Parathyroid adenoma (tissue), 2 donors: ENCODE data around the gene PCSK5.

Source experiments
- H2AFZ ChIP-seq: fragments of 300-600 bp; sonication (generic); one replicate; pipeline ENCODE4 v1.7.0; 2017; ENCODE audit warnings: antibody characterized with exemption, mild to moderate bottlenecking
- H3K27ac ChIP-seq: fragments of 300-600 bp; sonication (generic); one replicate; pipeline ENCODE4 v1.7.0; 2017
- H3K27me3 ChIP-seq: fragments of 300-600 bp; sonication (generic); one replicate; pipeline ENCODE4 v1.7.0; 2017; ENCODE audit warnings: low read length; ENCODE audit not compliant: control insufficient read depth, insufficient read depth
- H3K36me3 ChIP-seq: fragments of 300-600 bp; sonication (generic); one replicate; pipeline ENCODE4 v1.7.0; 2017; ENCODE audit warnings: low read length; ENCODE audit not compliant: control insufficient read depth, insufficient read depth
- H3K4me1 ChIP-seq: fragments of 300-600 bp; sonication (generic); one replicate; pipeline ENCODE4 v1.7.0; 2017; ENCODE audit warnings: control low read depth
- H3K4me2 ChIP-seq: fragments of 300-600 bp; sonication (generic); one replicate; pipeline ENCODE4 v1.7.0; 2017; ENCODE audit warnings: low read length
- H3K4me3 ChIP-seq: fragments of 300-600 bp; sonication (generic); one replicate; pipeline ENCODE4 v1.7.0; 2017; ENCODE audit warnings: low read depth, low read length
- H3K79me2 ChIP-seq: fragments of 300-600 bp; sonication (generic); one replicate; pipeline ENCODE4 v1.7.0; 2017; ENCODE audit warnings: control low read depth
- H3K9ac ChIP-seq: fragments of 300-600 bp; sonication (generic); one replicate; pipeline ENCODE4 v1.7.0; 2017; ENCODE audit warnings: mild to moderate bottlenecking
- H3K9me3 ChIP-seq: fragments of 300-600 bp; sonication (generic); one replicate; pipeline ENCODE4 v1.7.0; 2017; ENCODE audit warnings: low read length; ENCODE audit not compliant: control insufficient read depth
- CTCF ChIP-seq: fragments of 300-600 bp; sonication (generic); IDR thresholded peaks from one replicate; pipeline ENCODE4 v1.7.0; 2017; ENCODE audit warnings: antibody characterized with exemption, mild to moderate bottlenecking
- donor health status: primary hyperparathyroidism.

Gene PCSK5

GRCh38 chr9:75967556-75967955 is 77.1 kb downstream of the PCSK5 start:
- TF ChIP-seq CTCF: no peak
- Histone ChIP-seq H3K4me1 (no peaks in the 10 kb centered on the region), H3K4me2 (no peak overlapping the region), H2AFZ (no peak overlapping the region), H3K79me2 (no peaks in the 10 kb centered on the region), H3K36me3 (no peaks in the 10 kb centered on the region), H3K9me3 (no peaks in the 10 kb centered on the region), H3K4me3 (no peak overlapping the region), H3K27me3 (no peaks in the 10 kb centered on the region), H3K27ac (no peak overlapping the region), H3K9ac (no peak overlapping the region)

GRCh38 chr9:75974016-75974766 is 83.7 kb downstream of the PCSK5 start:
- TF ChIP-seq CTCF: no peak
- no peaks in the 10 kb centered on the region for H3K27me3 ChIP-seq
- no peak overlapping the region for H3K9ac ChIP-seq
- no peak overlapping the region for H3K4me2 ChIP-seq
- no peak overlapping the region for H3K4me3 ChIP-seq
- H3K27ac ChIP-seq: no peak overlapping the region
- no peak overlapping the region for H2AFZ ChIP-seq
- no peaks in the 10 kb centered on the region for H3K36me3 ChIP-seq
- H3K9me3 ChIP-seq: no peaks in the 10 kb centered on the region
- no peaks in the 10 kb centered on the region for H3K79me2 ChIP-seq
- no peaks in the 10 kb centered on the region for H3K4me1 ChIP-seq

- Histone ChIP-seq H3K27ac (no peak overlapping the region), H3K36me3 (no peaks in the 10 kb centered on the region), H3K4me2 (no peak overlapping the region), H3K27me3 (no peaks in the 10 kb centered on the region), H3K9me3 (no peaks in the 10 kb centered on the region), H2AFZ (no peak overlapping the region), H3K9ac (no peak overlapping the region), H3K4me3 (no peak overlapping the region), H3K79me2 (no peaks in the 10 kb centered on the region), H3K4me1 (no peaks in the 10 kb centered on the region)
- no peak for TF ChIP-seq CTCF
Measured at GRCh38 chr9:75975071-75975470, 84.6 kb downstream of the PCSK5 start.

- Histone ChIP-seq H3K27me3 (no peaks in the 10 kb centered on the region), H3K4me3 (no peak overlapping the region), H3K79me2 (no peaks in the 10 kb centered on the region), H3K4me2 (no peak overlapping the region), H2AFZ (no peak overlapping the region), H3K27ac (no peak overlapping the region), H3K9me3 (no peaks in the 10 kb centered on the region), H3K36me3 (no peaks in the 10 kb centered on the region), H3K4me1 (no peaks in the 10 kb centered on the region), H3K9ac (no peak overlapping the region)
- TF ChIP-seq CTCF: no peak
Measured at GRCh38 chr9:75976549-75976948, 86.1 kb downstream of the PCSK5 start.

- H3K9ac ChIP-seq: no peak overlapping the region
- no peak overlapping the region for H2AFZ ChIP-seq
- H3K27me3 ChIP-seq: no peaks in the 10 kb centered on the region
- no peaks in the 10 kb centered on the region for H3K9me3 ChIP-seq
- TF ChIP-seq CTCF: no peak
- H3K4me1 ChIP-seq: no peaks in the 10 kb centered on the region
- H3K4me2 ChIP-seq: no peak overlapping the region
- H3K27ac ChIP-seq: no peak overlapping the region
- H3K4me3 ChIP-seq: no peak overlapping the region
- H3K36me3 ChIP-seq: no peaks in the 10 kb centered on the region
- H3K79me2 ChIP-seq: no peaks in the 10 kb centered on the region
Measured at GRCh38 chr9:75979362-75979761, 88.9 kb downstream of the PCSK5 start.
